K562 (cell line): ENCODE data around the gene PLAGL1. TPM values are rescaled to one million over a fixed set of nuclear protein-coding genes. Genes with fewer than 3 reads are reported as not detected.

Source experiments
- DIDO1 ChIP-seq: fragments of 450-650 bp; IDR thresholded peaks from 2 replicates; pipeline ENCODE4 v1.6.1; 2016; ENCODE audit warnings: low read depth, missing biosample characterization, missing genetic modification characterization
- ETV1 ChIP-seq: fragments of 450-650 bp; conservative IDR thresholded peaks from 2 replicates; pipeline ENCODE4 v1.6.1; 2016; ENCODE audit warnings: missing genetic modification characterization, control low read depth, low read depth, missing compliant biosample characterization
- HDAC2 ChIP-seq: fragments of 450-650 bp; IDR thresholded peaks from 2 replicates; pipeline ENCODE4 v1.6.1; 2016; ENCODE audit warnings: mild to moderate bottlenecking
- HNRNPL ChIP-seq: fragments of 200-400 bp; formaldehyde crosslinking; IDR thresholded peaks from 2 replicates; pipeline ENCODE4 v1.6.1; 2017; ENCODE audit warnings: low read depth, mild to moderate bottlenecking, low read length
- TCF7 ChIP-seq: sonication (generic); IDR thresholded peaks from 2 replicates; pipeline ENCODE4 v1.6.1; 2016; ENCODE audit warnings: antibody characterized with exemption, borderline replicate concordance
- YY1 ChIP-seq, 3 experiments: IDR thresholded peaks; 2 replicates each; pipeline ENCODE4 v1.6.1; 2011; ENCODE audit warnings: low read length in 2 of 3, mild to moderate bottlenecking in 2 of 3, moderate library complexity in 2 of 3, borderline replicate concordance in 1 of 3, control low read depth in 1 of 3, low read depth in 1 of 3; ENCODE audit not compliant: insufficient read depth in 3 of 3, insufficient replicate concordance in 2 of 3, control insufficient read depth in 1 of 3, insufficient read length in 1 of 3; ENCODE audit errors: extremely low read depth in 1 of 3
- ZBTB40 ChIP-seq, 2 experiments: fragments of 450-650 bp in 1 of 2; sonication (generic) in 1 of 2; formaldehyde crosslinking in 1 of 2; IDR thresholded peaks; 2 replicates each; pipeline versions ENCODE4 v1.7.1 to v1.9.0; 2016 to 2022; ENCODE audit warnings: inconsistent platforms in 1 of 2, mild to moderate bottlenecking in 1 of 2, missing genetic modification reagents in 1 of 2
- ZNF311 ChIP-seq: fragments of 250-450 bp; sonication (Bioruptor Pico); IDR thresholded peaks from 2 replicates; pipeline ENCODE4 v1.4.0; 2020; ENCODE audit warnings: mild to moderate bottlenecking, moderate library complexity
- polyA plus RNA-seq, 8 experiments: library from polyadenylated mRNA; depleted of rRNA in 4 of 8; stranded (reverse) in 5 of 8; unstranded in 3 of 8; fragments of >200 nt; fragmentation: Nextera tagmentation in 2 of 8; fragmentation: Illumina TruSeq in 1 of 8; extraction: Ambion mirVana in 2 of 8; extraction: Trizol in 1 of 8; gene quantifications; 2 replicates each; pipeline versions ENCODE4 v1.2.1 to v1.2.3, GENCODE V29; 2011 to 2014; ENCODE audit warnings: inconsistent platforms in 1 of 8, missing spikeins in 1 of 8
- total RNA-seq, 7 experiments: library from RNA; depleted of rRNA in 6 of 7; stranded (reverse); fragments of >200 nt in 6 of 7; fragmentation: Illumina TruSeq in 2 of 7; extraction: Trizol in 2 of 7; gene quantifications; 2 replicates each; pipeline versions ENCODE4 v1.2.1 to v1.2.3, GENCODE V29; 2011 to 2021; ENCODE audit warnings: low replicate concordance in 1 of 7
- TF ChIP-seq, protein P1 (sequence below), 2 experiments: fragments of 450-650 bp in 1 of 2; IDR thresholded peaks; 2 replicates each; pipeline ENCODE4 v1.6.1; 2011 to 2017; ENCODE audit warnings: low read depth in 2 of 2, antibody characterized with exemption in 1 of 2, borderline replicate concordance in 1 of 2, low read length in 1 of 2, mild to moderate bottlenecking in 1 of 2, mixed read lengths in 1 of 2; ENCODE audit not compliant: control insufficient read depth in 1 of 2

The PLAGL1 gene
- total and polyA plus RNA-seq, 9 of the 15 experiments (the other 6 are each of a cell fraction or from before 2014, with no cell fraction given): 4.9 to 29.6 (median 13.2) TPM

GRCh38 chr6:143941852-143942627, 66.0 kb downstream of the PLAGL1 start (continued):
- TF ChIP-seq ZBTB40 (IDR thresholded peaks at IDR 0.05) (peak; percentile 80), ZBTB40 (CRISPR knock-in tag; IDR thresholded peaks at IDR 0.05) (no peak), ETV1 (tag) (peak; percentile 96), TCF7 (no peak), YY1 (IDR thresholded peaks at IDR 0.05; ENCODE audit: borderline replicate concordance in 1 of 3, control insufficient read depth in 1 of 3, extremely low read depth in 1 of 3, insufficient read depth in 3 of 3, insufficient read length in 1 of 3, insufficient replicate concordance in 2 of 3, low read depth in 1 of 3, low read length in 2 of 3) (peak in 1 of 3 experiments; percentile 47), ZNF311 (CRISPR knock-in tag) (0 out of 2 replicates have a peak, but pooled peaks have one; percentile 16), HNRNPL (peak; percentile 56; the same call in 1 of the 2 replicates), HDAC2 (no peak), DIDO1 (peak; percentile 75; the same call in 1 of the 2 replicates)
- TF ChIP-seq, protein P1, sequence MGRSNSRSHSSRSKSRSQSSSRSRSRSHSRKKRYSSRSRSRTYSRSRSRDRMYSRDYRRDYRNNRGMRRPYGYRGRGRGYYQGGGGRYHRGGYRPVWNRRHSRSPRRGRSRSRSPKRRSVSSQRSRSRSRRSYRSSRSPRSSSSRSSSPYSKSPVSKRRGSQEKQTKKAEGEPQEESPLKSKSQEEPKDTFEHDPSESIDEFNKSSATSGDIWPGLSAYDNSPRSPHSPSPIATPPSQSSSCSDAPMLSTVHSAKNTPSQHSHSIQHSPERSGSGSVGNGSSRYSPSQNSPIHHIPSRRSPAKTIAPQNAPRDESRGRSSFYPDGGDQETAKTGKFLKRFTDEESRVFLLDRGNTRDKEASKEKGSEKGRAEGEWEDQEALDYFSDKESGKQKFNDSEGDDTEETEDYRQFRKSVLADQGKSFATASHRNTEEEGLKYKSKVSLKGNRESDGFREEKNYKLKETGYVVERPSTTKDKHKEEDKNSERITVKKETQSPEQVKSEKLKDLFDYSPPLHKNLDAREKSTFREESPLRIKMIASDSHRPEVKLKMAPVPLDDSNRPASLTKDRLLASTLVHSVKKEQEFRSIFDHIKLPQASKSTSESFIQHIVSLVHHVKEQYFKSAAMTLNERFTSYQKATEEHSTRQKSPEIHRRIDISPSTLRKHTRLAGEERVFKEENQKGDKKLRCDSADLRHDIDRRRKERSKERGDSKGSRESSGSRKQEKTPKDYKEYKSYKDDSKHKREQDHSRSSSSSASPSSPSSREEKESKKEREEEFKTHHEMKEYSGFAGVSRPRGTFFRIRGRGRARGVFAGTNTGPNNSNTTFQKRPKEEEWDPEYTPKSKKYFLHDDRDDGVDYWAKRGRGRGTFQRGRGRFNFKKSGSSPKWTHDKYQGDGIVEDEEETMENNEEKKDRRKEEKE (IDR thresholded peaks at IDR 0.05; ENCODE audit: borderline replicate concordance in 1 of 2, control insufficient read depth in 1 of 2, low read depth in 2 of 2, low read length in 1 of 2): no peak
